Measurements from ENCODE around the gene SLC12A5. TPM values are rescaled to one million over a fixed set of nuclear protein-coding genes. Genes with fewer than 3 reads are reported as not detected.

The SLC12A5 gene
- total and polyA plus RNA-seq, 3 donors from 2014 or later = 5.5 to 15.5 (median 9.2) TPM

GRCh38 chr20:46030284-46031013 is 1.4 kb downstream of the SLC12A5 start:
- Histone ChIP-seq H3K36me3 (ENCODE audit: low read depth, missing control alignments) (no peaks in the 10 kb centered on the region), H3K27me3 (no peaks in the 10 kb centered on the region), H3K4me3 (no peak overlapping the region), H3K27ac (no peak overlapping the region), H3K9me3 (no peaks in the 10 kb centered on the region), H3K4me1 (peaks cover 4% of the 10 kb centered on the region)
- intact Hi-C loops (cut with DNase I; ENCODE audit: low total_unique reads) = no loop called here
- TF ChIP-seq, protein P1, sequence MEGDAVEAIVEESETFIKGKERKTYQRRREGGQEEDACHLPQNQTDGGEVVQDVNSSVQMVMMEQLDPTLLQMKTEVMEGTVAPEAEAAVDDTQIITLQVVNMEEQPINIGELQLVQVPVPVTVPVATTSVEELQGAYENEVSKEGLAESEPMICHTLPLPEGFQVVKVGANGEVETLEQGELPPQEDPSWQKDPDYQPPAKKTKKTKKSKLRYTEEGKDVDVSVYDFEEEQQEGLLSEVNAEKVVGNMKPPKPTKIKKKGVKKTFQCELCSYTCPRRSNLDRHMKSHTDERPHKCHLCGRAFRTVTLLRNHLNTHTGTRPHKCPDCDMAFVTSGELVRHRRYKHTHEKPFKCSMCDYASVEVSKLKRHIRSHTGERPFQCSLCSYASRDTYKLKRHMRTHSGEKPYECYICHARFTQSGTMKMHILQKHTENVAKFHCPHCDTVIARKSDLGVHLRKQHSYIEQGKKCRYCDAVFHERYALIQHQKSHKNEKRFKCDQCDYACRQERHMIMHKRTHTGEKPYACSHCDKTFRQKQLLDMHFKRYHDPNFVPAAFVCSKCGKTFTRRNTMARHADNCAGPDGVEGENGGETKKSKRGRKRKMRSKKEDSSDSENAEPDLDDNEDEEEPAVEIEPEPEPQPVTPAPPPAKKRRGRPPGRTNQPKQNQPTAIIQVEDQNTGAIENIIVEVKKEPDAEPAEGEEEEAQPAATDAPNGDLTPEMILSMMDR (IDR thresholded peaks at IDR 0.05) = no peak
- TF ChIP-seq POLR2A (IDR thresholded peaks at IDR 0.05) = no peak
- WGBS, 2 donors = 3 to 13% methylated on average over 29 to 47 of the region's 49 CpGs
- no peak for DNase-seq

- intact Hi-C loops (cut with DNase I; ENCODE audit: low total_unique reads) = no loop called here
- no peaks in the 10 kb centered on the region for H3K36me3 ChIP-seq (ENCODE audit: low read depth, missing control alignments)
- peaks cover 4% of the 10 kb centered on the region for H3K4me1 ChIP-seq
- WGBS, 2 donors = 15 to 31% methylated on average over 10 to 11 of the region's 11 CpGs
- no peak overlapping the region for H3K27ac ChIP-seq
- DNase-seq = no peak
- no peak overlapping the region for H3K4me3 ChIP-seq
- H3K27me3 ChIP-seq = no peaks in the 10 kb centered on the region
- H3K9me3 ChIP-seq = no peaks in the 10 kb centered on the region
- no peak for TF ChIP-seq POLR2A (IDR thresholded peaks at IDR 0.05)
- TF ChIP-seq, protein P1 (IDR thresholded peaks at IDR 0.05) = no peak
Measured at GRCh38 chr20:46031014-46031569, 2.1 kb downstream of the SLC12A5 start.

DNA sequence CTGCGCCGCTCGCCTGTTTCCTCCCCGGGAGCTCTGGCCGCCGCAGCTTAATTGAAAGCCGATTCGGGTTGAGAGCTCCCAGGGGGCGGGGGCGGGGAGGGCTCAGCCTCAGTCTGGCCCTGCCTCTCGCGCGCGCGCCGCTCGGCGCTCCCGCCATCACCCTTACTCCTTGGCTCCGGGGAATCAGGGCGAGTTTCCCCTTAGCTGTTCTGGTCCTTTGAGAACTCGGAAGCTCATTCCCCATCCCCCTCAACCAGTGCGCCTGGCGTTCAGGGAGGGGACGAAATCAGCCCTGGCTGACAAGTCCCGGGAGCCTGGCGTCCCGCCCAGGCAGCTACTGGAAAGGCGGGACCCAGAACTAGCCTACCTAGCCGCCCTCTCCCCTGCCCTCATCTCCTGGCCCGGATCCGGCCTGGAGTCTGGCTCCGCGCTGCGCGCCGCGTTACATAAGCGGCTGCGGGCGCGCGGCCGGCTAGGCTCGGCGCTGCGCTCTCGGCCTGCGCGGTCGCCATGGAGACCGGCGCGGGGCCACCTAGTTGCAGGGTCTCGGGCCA is 2.8 kb downstream of the SLC12A5 start:
- no peak for TF ChIP-seq POLR2A (IDR thresholded peaks at IDR 0.05)
- TF ChIP-seq, protein P1 (IDR thresholded peaks at IDR 0.05) = no peak
- Histone ChIP-seq H3K9me3 (no peaks in the 10 kb centered on the region), H3K27ac (no peak overlapping the region), H3K4me1 (peaks cover 4% of the 10 kb centered on the region), H3K36me3 (ENCODE audit: low read depth, missing control alignments) (no peaks in the 10 kb centered on the region), H3K4me3 (peak overlapping the region in 1 of 2 donors; percentile 24), H3K27me3 (no peaks in the 10 kb centered on the region)
- no peak for DNase-seq
- WGBS, 2 donors = 0 to 2% methylated on average over 7 to 53 of the region's 55 CpGs
- intact Hi-C loops (cut with DNase I; ENCODE audit: low total_unique reads) = no loop called here

DNA sequence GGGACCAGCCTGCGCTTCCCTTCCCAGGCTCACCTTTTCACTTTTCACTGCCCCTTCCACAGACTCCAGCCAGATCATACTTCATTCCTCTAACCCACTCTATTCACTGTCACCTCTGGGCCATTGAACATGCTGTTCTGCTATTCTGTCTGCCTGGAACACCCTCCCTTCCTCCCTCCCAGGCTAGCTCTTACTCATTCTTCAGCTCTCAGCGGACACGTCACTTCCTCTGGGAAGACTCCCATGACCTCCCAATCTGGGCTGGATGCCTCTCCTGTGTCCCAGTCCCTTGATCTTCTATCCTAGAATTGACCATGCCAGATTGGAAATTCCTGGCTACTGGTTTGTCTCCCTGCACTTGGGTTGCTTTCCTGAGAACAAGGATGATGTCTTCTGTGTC is 5.0 kb downstream of the SLC12A5 start:
- no peaks in the 10 kb centered on the region for H3K27me3 ChIP-seq

More for the DNA sequence above, 5.0 kb downstream of the SLC12A5 start:
- no peak for DNase-seq
- 88 to 92% methylated on average over 3 of the region's 3 CpGs for WGBS, 2 donors
- intact Hi-C loops (cut with DNase I; ENCODE audit: low total_unique reads) = no loop called here
- H3K27ac ChIP-seq = no peak overlapping the region
- peaks cover 4% of the 10 kb centered on the region for H3K4me1 ChIP-seq
- no peak overlapping the region for H3K4me3 ChIP-seq
- no peaks in the 10 kb centered on the region for H3K9me3 ChIP-seq
- no peaks in the 10 kb centered on the region for H3K36me3 ChIP-seq (ENCODE audit: low read depth, missing control alignments)
- TF ChIP-seq, protein P1 (IDR thresholded peaks at IDR 0.05) = no peak
- no peak for TF ChIP-seq POLR2A (IDR thresholded peaks at IDR 0.05)
